NK-92 (cell line): ENCODE data around the gene GYS1.

ENCODE experiments used
- DNase-seq: peaks from one replicate; lab custom pipeline; 2025; ENCODE audit not compliant: unreplicated experiment; lab: John Stamatoyannopoulos, UW

The GYS1 gene

GRCh38 chr19:48965040-48965805 is 27.9 kb downstream of the GYS1 start, which contains the start of gene FTL:
Gene FTL, plus strand, starts transcription at chr19:48965309. Its CDS starts 199 bp downstream, at chr19:48965508.
- no peak for DNase-seq

- DNase-seq, result no peak
Observed at GRCh38 chr19:48964205-48965039, 28.7 kb downstream of the GYS1 start.

DNA sequence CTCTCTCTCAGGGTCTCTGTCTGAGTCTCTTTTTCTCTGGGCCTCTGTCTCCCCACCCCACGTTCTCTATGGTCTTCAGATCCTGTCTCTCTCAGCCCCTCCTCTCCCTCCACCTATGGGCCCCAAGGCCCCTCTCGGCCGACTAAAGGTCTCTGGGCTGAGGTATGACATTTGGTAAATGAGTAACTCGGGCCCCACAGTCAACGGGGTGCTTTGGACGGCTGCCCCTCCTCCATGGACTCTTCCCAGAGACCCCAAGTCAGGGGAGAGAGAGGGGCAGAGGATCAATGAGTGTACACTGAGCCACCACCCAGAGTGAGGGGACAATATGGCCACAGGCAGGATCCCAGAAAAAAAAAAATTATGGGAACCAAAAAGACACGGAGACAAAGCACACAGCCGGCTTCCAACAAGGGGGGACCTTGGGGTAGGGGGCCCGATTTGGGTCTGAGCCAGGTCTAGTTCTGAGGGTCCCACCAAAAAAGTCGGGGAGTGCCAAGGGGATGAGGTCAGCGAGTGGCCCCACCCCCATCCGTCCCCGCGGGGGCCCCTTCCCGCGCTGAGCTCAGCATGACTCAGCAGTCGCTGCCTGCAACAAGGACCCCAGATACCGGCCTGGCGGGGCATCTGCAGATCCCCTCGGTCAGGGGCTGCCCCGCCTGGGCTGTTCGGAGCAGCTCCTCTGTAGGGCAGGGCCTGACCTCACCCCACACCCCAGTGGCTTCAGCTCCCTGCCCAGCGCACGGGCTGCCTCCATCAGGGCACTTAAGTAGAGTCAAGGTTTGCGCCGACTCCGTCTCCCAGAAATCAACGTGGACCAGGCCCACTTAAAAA is 29.5 kb downstream of the GYS1 start:
- DNase-seq, result no peak

DNA sequence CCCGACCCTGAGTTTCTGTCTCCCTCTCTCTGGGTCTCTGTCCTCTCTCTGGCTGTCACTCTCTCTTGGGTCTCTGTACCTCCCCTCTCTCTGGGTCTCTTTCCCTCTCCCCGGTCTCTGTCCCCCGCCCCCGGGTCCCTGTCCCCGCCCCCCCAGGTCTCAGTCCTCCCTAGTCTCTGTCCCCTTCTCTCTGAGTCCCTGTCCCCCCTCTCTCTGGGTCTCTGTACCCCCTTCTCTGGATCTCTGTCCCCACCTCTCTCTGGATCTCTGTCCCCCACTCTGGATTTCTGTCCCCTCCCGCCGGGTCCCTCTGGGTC is 30.3 kb downstream of the GYS1 start:
- DNase-seq, result no peak

GRCh38 chr19:48962029-48962848 is 30.9 kb downstream of the GYS1 start:
- no peak for DNase-seq

DNA sequence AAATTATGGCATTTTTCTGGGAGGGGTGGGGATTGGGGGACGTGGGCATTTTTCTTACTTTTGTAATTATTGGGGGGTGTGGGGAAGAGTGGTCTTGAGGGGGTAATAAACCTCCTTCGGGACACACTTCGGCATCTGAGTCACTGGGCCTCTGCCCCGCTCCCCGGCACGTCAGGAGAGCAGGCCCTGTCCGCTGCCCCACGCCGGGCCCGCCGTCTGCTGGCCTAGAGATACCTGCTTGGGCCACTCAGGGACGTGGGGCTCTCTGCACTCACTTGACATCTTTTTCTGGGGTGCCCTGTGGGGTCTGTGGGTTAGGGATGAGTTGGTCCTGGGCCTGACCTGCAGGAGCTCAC is 31.5 kb downstream of the GYS1 start:
- DNase-seq, result no peak

GRCh38 chr19:48961051-48961649 is 32.0 kb downstream of the GYS1 start:
- no peak for DNase-seq

GRCh38 chr19:48959341-48960239 is 33.5 kb downstream of the GYS1 start:
- no peak for DNase-seq

DNA sequence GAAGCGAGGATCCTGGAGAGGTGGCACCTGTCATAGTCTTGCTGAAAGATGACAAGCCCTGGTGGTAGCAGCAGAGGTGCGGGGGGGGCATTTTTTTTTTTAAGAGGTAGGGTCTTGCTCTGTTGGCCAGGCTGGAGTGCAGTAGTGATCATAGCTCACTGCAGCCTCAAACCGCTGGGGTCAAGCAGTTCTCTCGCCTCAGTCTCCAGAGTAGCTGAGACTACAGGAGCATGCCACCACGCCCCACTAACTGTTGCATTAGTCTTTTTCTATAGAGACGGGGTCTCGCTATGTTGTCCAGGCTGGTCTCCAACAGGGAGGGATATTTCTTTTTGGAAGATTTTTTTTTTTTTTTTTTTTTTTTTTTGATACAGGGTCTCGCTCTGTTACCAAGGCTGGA is 35.1 kb downstream of the GYS1 start:
- DNase-seq, result no peak

GRCh38 chr19:48955308-48955958 is 37.7 kb downstream of the GYS1 start:
- no peak for DNase-seq

GRCh38 chr19:48954595-48955307 is 38.4 kb downstream of the GYS1 start, which contains the start of gene BAX:
Gene BAX, plus strand, starts transcription at chr19:48954875. Its CDS starts 54 bp downstream, at chr19:48954929.
- no peak for DNase-seq

GRCh38 chr19:48953990-48954594 is 39.0 kb downstream of the GYS1 start:
- DNase-seq, result no peak

DNA sequence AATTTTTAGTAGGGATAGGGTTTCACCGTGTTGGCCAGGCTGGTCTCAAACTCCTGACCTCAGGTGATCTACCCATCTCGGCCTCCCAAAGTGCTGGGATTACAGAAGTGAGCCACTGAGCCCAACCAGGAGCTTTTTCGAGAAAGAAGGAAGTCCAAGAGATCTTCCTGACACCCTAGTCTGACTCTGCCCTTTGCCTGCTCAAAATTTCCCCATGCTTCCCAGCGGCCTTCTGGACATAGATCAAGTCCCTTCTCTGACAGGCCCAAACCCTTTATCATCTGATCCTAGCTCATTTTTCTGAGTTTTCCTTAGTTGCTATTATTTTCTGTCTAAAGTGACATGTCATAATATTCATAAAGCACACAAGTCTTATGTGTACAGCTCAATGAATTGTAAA is 40.0 kb downstream of the GYS1 start:
- DNase-seq, result no peak

DNA sequence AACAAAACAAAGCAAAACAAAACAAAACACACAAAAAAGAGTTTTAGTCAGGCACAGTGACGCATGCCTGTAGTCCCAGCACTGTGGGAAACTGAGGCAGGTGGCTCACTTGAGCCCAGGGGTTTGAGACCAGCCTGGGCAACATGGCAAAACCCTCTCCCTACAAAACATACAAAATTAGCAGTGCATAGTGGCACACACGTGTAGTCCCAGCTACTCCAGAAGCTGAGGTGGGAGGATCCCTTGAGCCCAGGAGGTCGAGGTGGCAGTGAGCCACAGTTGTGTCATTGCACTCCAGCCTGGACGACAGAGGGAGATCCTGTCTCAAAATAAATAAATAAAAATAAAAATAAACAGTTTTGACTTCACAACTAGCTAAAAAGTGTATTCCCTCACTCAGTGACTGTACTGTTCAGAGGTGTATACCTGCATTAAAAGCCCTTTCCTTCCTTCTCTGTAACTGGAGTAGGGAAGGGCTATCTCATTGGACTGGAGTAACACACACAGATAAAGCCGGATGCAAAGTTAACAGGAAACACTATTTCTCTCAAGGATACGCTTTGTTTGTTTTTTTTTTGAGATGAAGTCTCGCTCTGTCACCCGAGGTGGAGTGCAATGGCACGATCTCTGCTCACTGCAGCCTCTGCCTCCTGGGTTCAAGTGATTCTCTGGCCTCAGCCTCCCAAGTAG is 42.1 kb downstream of the GYS1 start:
- DNase-seq, result no peak

GRCh38 chr19:48950159-48950558 is 43.0 kb downstream of the GYS1 start:
- no peak for DNase-seq

GRCh38 chr19:48947258-48947542 is 45.9 kb downstream of the GYS1 start:
- no peak for DNase-seq
